NCI-H510A treated with DMSO at 0.1 percent for 48 hours (cell line): Measurements from ENCODE around the gene SLC35G6.
"Not testable (repeated sequence)": the region's sequence is repeated elsewhere in the genome, so short reads cannot be mapped to it uniquely, and the experiment has no call there.

ENCODE experiments used
- DNase-seq: peaks from one replicate; lab custom pipeline; 2025; lab: John Stamatoyannopoulos, UW

The SLC35G6 gene

GRCh38 chr17:7460850-7461660 lies 20.2 kb upstream of the SLC35G6 start:
- DNase-seq: no peak

GRCh38 chr17:7462474-7463371 lies 18.5 kb upstream of the SLC35G6 start:
- DNase-seq: no peak

GRCh38 chr17:7463372-7463846 lies 17.8 kb upstream of the SLC35G6 start:
- DNase-seq: no peak

GRCh38 chr17:7464081-7464480 lies 17.2 kb upstream of the SLC35G6 start:
- DNase-seq: no peak

DNA sequence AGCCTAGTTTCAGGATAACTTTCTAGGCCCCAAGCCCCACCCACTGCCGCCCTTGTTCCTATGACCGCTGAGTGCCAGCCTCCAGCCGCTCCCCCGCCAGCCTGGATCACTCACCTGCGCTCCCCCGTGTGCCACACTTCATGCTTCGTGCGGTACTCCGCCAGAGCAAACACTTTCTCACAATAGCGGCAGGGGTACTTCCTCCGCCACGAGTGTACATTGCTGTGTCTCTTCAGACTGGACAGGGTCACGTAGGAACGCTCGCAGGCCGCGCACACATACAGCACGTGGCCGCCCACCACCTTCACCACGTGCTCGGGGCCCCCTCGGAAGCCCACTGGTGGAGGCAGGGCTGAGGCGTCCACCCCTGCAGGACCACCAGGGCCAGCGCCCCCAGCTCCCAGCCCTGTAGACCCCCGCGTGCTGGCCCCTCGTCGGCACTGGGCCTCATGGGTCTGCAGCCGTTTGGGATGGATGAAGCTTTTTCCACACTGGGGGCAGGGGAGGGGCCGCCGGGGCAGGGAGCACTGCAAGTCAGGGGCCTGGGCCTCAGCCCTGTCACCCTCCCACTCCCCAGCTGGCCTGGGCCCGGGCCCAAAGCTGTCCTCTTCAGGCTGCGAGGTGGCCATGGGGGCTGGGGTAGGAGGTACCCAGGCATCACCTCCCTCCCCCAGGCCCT lies 15.5 kb upstream of the SLC35G6 start:
- DNase-seq: no peak

- no peak for DNase-seq
Observed at GRCh38 chr17:7466318-7466638, 15.0 kb upstream of the SLC35G6 start.

DNA sequence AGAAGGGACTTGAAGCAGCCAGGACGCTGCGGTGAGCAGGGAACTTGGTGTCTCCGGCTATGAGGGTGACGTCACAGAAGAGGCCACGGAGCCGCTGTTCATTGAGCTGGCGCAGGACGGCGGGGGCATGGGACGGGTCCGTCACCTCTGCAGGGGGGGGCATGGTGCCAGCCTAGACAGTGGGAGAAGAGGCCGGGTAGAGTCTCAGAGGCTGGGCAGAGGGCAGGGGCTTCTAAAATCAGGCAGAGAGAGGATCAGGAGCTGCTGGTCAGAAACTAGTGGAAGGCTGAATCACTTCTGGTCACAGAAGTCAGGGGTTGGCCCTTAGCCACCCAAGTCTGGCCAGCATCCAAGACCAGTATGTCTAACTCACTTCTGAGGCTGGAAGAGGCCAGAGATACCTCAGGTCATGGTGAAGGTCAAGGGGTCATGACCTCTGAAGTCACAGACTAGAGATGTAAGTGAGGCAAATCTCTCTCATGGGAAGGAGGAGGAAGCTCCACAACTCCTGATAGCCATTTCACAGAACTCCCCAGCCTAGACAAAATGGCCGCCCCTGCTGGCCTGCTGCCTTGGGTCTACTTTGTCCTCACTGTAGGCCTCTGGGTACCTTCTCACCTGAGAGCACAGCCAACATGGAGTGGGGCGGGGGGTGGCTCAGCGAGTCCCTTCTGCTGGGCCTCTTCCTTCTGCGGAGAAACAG lies 14.5 kb upstream of the SLC35G6 start:
- DNase-seq: no peak

- no peak for DNase-seq
Observed at GRCh38 chr17:7467498-7467897, 13.7 kb upstream of the SLC35G6 start.

- DNase-seq: no peak
Observed at GRCh38 chr17:7468290-7468689, 13.0 kb upstream of the SLC35G6 start.

DNA sequence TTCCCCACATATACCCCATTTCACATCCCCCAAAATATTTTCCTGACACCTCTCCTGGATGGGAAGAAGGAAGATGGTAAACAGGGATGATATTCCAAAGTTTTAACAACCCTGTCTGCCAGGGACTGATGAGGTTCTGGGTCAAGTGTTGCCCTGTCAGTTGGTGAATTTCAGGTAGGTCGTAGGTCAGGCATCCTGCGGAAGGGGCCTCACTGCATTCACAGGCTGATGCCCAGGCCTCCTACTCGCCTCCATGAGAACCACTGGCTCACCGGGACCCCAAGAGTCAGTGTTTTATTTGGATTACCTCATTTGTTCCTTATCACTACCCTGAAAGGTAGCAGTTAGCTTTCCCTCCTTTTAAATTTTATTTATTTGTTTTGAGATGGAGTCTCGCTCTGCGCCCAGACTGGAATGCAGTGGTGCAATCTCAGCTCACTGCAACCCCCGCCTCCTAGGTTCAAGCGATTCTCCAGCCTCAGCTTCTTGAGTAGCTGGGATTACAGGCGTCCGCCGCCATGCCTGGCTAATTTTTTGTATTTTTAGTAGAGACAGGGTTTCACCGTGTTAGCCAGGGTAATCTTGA lies 12.3 kb upstream of the SLC35G6 start:
- DNase-seq: no peak

DNA sequence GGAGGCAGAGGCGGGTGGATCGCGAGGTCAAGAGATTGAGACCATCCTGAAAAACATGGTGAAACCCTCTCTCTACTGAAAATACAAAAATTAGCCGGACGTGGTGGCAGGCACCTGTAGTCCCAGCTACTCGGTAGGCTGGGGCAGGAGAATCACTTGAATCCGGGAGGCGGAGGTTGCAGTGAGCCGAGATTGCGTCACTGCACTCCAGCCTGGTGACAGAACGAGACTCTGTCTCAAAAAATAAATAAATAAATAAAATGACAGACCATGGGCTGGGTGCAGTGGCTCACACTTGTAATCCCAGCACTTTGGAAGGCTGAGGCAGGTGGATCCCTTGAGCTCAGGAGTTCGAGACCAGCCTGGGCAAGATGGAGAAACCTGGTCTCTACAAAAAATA lies 11.4 kb upstream of the SLC35G6 start:
- not testable (repeated sequence) for DNase-seq

GRCh38 chr17:7470457-7470973 lies 10.7 kb upstream of the SLC35G6 start:
- not testable (repeated sequence) for DNase-seq

- DNase-seq: no peak
Observed at GRCh38 chr17:7471729-7472128, 9.5 kb upstream of the SLC35G6 start.

DNA sequence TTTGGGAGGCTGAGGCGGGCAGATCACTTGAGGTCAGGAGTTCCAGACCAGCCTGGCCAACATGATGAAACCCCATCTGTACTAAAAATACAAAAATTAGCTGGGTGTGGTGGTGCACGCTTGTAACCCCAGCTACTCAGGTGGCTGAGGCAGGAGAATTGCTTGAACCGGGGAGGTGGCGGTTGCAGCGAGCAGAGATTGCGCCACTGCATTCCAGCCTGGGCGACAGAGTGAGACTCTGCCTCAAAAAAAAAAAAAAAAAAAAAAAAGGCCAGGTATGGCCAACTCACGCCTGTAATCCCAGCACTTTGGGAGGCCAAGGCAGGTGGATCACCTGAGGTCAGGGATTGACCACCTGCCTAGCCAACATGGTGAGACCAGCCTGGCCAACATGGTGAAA lies 6.5 kb upstream of the SLC35G6 start:
- not testable (repeated sequence) for DNase-seq

GRCh38 chr17:7475764-7476422 lies 5.4 kb upstream of the SLC35G6 start:
- DNase-seq: no peak

GRCh38 chr17:7476494-7476893 lies 4.8 kb upstream of the SLC35G6 start:
- DNase-seq: no peak

DNA sequence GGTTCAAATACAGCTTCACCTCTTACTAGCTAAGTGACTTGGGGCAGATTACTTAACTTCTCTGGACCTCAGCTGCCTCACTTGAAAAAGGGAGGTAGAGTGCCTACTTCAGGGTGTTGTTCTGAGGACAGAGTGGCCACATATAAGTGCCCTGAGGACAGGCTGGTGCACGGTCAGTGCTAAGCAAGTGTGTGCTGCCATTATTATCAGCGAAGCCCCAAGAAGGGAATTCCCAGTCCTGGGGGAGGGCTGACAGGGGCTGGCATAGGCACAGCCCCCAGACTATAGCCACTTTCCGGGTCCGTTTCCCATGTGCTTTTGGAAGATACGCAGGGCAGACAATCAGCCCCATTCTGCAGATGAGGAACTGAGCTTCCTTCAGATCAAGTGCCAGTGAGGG lies 4.3 kb upstream of the SLC35G6 start:
- DNase-seq: no peak

DNA sequence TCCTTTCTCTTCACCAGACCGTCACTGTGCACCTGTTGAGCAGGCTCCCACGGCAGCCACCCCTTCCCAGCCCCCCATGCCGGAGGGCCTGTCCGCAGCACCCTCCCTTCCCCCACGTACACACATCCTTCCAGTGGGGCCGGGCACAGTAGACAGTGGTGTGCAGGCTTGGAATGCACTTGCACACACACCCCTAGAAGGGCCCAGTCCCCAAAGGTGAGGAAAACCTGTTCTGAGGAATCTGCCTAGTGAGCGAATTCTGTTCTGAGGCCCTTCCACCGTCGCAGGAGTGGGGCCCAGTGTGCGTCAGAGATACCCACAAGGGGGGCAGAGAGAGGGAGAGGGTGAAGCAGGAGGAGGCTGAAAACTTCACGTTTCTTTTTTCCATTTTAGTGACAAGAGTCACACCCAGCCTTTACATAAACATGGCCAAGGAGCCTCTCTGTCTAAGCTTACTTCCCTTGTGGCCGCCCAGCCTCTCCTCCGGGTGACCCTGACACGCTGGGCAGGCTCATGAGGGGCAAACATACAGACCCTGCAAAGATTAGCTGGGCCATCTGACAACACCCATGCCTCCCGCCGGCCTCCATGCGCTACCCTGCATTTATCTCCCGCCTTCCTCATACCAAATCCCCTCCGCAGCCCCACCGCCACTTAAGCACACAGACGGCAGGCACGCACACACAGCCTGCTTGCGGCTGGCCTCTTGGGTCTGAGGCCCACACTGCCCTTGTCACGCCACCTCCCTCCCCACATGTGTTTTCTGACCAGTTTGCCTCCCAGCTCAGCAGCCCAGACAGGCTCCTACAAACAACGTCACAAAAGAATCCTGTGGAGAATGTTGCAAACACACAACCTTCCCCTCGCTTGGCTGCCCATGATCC lies 3.6 kb upstream of the SLC35G6 start:
- DNase-seq: no peak

DNA sequence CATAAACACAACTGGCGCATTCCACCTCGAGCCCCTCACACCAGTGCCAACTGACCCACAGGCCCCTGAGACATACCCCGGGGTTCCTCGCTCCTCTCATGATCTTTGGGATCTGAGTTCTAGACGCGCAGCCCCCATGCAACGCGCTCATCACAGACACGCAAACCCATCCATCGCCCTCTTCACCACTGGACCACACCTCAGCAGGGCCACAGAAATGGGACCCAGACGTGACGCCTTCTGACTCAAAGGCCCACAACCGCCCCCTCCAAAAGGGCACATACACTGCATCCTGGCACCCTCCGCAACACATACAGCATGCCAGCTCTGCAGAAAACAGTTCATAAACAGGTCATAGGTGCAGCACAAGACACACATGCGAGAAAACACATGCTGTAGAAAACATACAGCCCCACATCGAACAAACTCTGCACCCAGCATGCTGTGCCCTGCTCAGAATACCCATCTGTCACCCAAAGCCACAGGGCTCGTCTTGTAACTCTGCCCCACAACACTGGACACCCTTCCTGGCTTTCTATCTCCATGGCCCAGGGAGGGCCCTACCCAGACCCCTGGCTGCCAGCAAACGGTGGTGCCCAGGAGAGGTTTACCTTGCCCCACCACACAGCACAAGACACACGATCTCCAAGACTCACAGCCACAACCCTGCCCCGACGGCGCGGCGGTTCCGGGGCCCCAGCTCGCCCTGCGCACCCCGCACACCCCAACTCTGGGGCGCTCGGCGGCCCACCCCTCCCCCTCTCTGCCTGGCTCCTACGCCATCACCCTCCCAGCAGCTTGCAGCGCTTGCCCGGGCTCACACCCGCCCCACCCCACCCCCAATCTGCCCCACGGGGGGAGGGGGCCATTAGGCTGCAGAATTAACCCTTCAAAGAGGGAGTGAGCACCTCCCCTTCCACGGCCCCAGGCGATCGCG lies 2.7 kb upstream of the SLC35G6 start:
- no peak for DNase-seq
